ENCODE data around the gene APOA4. TPM values are rescaled to one million over a fixed set of nuclear protein-coding genes. Genes with fewer than 3 reads are reported as not detected.

The APOA4 gene
- total and polyA plus RNA-seq, 11 donors = 0.86 TPM; not detected in 10

DNA sequence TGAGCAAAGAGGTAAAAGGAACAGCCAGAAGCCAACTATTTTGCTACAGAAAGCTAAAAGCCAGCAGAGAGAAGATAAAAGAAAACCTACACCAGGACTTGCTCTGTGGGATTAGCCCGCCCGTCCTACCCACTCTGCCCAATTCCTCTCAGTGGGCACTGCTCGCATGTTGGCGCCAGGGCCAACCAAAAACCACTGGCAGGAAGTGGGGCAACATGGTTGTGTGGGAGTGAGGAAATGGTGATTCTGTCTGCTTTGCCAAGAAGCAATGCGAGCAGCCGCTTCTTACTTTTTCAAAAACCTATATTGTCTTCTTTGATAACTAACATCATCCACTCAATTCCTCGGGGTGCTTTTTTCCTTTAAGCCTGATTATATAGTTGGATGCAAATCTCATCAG is 28.5 kb upstream of the APOA4 start:
- 80 to 87% (median 85%) methylated on average over 7 of the region's 7 CpGs for WGBS, 4 donors

GRCh38 chr11:116849486-116849885 is 26.4 kb upstream of the APOA4 start:
- ATAC-seq = no peak
- no peak for TF ChIP-seq POLR2A (IDR thresholded peaks at IDR 0.05)
- no peak for TF ChIP-seq CTCF (IDR thresholded peaks at IDR 0.05)
- H3K27me3 ChIP-seq = no peaks in the 10 kb centered on the region
- H3K27ac ChIP-seq = no peak overlapping the region
- intact Hi-C loops (cut with DNase I) = no loop called here
- H3K36me3 ChIP-seq = peaks cover 0 to 65% (median 53%) of the 10 kb centered on the region in 9 donors
- no peak overlapping the region for H3K4me3 ChIP-seq
- WGBS, 4 donors = 87 to 95% (median 93%) methylated on average over 6 of the region's 6 CpGs
- DNase-seq = no peak
- no peaks in the 10 kb centered on the region for H3K9me3 ChIP-seq
- peaks cover 0 to 45% (median 22%) of the 10 kb centered on the region in 12 donors for H3K4me1 ChIP-seq

More for the DNA sequence above, 28.5 kb upstream of the APOA4 start:
- peaks cover 0 to 65% (median 40%) of the 10 kb centered on the region in 9 donors for H3K36me3 ChIP-seq
- no peaks in the 10 kb centered on the region for H3K27me3 ChIP-seq
- intact Hi-C loops (cut with DNase I) = no loop called here
- ATAC-seq (peak in 1 of 4 donors; percentile 43), DNase-seq (no peak)
- H3K27ac ChIP-seq = peak overlapping the region in 1 of 12 donors; percentile 87
- no peaks in the 10 kb centered on the region for H3K9me3 ChIP-seq
- TF ChIP-seq CTCF (IDR thresholded peaks at IDR 0.05) (no peak), POLR2A (IDR thresholded peaks at IDR 0.05) (no peak)
- no peak overlapping the region for H3K4me3 ChIP-seq
- H3K4me1 ChIP-seq = peaks cover 0 to 58% (median 18%) of the 10 kb centered on the region in 12 donors

DNA sequence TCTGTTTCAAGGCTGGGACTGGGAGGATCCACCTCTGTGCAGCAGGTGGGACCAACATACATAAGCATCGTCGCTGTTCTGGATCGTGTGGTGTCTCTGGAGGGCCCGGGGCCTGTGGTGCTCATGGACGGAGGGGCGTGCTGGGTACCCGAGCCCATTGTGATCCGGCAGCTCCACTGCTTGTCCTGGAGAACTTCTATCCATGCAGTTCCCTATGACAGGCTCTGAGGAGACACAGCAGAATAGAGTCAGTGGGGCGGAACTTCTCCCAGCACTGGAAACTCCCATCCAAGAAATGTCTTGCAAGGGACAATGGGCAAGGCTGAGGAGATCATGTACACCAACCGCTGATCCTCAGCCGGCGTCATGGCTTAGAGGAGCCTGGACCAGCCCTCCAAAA is 26.0 kb upstream of the APOA4 start:
- DNase-seq (no peak), ATAC-seq (peak in 1 of 4 donors; percentile 7)
- 95 to 99% (median 97%) methylated on average over 11 to 12 of the region's 12 CpGs for WGBS, 4 donors
- H3K9me3 ChIP-seq = no peaks in the 10 kb centered on the region
- H3K4me1 ChIP-seq = peaks cover 0 to 40% (median 22%) of the 10 kb centered on the region in 12 donors
- TF ChIP-seq POLR2A (IDR thresholded peaks at IDR 0.05) (no peak), CTCF (IDR thresholded peaks at IDR 0.05) (no peak)
- peaks cover 0 to 64% (median 55%) of the 10 kb centered on the region in 9 donors for H3K36me3 ChIP-seq
- no peak overlapping the region for H3K4me3 ChIP-seq
- no peak overlapping the region for H3K27ac ChIP-seq
- no peaks in the 10 kb centered on the region for H3K27me3 ChIP-seq
- intact Hi-C loops (cut with DNase I) = no loop called here

DNA sequence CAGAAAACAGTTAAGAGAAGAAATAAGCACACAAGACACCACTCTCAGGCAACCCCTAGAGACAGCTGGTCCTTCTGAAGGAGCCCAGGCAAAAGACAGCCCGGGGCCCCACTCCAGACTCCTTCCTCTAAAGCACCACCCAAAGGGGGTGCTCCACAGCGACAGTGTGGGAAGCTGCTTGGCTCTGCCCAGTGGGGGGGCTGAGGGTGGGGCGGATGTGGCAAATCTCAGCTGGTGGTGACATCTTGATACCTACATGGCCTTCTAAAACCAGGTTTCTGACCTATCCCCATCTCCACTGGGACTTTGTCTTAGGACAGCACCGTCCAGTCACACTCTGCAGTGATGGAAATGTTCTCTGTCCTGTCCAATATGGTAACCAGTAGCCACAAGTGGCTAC is 24.5 kb upstream of the APOA4 start:
- Histone ChIP-seq H3K4me3 (no peak overlapping the region), H3K4me1 (peaks cover 0 to 27% (median 13%) of the 10 kb centered on the region in 12 donors), H3K27ac (no peak overlapping the region), H3K36me3 (peaks cover 0 to 68% (median 62%) of the 10 kb centered on the region in 9 donors), H3K27me3 (no peaks in the 10 kb centered on the region), H3K9me3 (no peaks in the 10 kb centered on the region)
- intact Hi-C loops (cut with DNase I) = no loop called here
- 95 to 99% (median 96%) methylated on average over 4 of the region's 4 CpGs for WGBS, 4 donors
- DNase-seq = no peak
- TF ChIP-seq POLR2A (IDR thresholded peaks at IDR 0.05) = no peak
- no peak for TF ChIP-seq CTCF (IDR thresholded peaks at IDR 0.05)
- ATAC-seq = no peak
